GM18507 (cell line): ENCODE results near the gene C20orf144.

Source experiments
- DNase-seq: peaks from one replicate; pipeline ENCODE4 v3.0.0; 2011; ENCODE audit warnings: low read depth; ENCODE audit not compliant: insufficient read length; ENCODE audit errors: extremely low spot score
- FAIRE-seq: peaks from 2 replicates; lab custom pipeline; 2011; peaks lifted over from hg19 to GRCh38; lab: Jason Lieb, UNC

The C20orf144 gene

DNA sequence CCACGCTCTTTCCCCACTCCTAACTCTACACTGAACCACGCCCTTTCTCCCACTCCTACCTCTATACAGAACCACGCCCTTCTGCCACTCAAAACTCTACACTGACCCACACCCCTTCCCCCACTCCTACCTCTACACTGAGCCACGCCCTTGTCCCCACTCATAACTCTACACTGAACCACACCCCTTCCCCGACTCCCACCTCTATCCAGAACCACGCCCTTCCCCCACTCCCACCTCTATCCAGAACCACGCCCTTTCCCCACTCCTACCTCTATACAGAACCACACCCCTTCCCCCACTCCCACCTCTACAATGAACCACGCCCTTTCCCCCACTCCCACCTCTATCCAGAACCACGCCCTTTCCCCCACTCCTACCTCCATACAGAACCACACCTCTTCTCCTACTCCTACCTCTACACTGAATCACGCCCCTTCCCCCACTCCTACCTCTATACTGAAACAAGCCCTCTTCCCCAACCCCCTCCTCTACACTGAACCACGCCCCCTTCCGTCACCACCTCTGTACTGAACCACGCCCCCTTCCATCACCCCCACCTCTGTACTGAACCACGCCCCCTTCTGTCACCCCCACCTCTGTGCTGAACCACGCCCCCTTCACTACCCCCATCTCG lies 47.9 kb downstream of the C20orf144 start:
- DNase-seq (no peak), FAIRE-seq (no peak)

DNA sequence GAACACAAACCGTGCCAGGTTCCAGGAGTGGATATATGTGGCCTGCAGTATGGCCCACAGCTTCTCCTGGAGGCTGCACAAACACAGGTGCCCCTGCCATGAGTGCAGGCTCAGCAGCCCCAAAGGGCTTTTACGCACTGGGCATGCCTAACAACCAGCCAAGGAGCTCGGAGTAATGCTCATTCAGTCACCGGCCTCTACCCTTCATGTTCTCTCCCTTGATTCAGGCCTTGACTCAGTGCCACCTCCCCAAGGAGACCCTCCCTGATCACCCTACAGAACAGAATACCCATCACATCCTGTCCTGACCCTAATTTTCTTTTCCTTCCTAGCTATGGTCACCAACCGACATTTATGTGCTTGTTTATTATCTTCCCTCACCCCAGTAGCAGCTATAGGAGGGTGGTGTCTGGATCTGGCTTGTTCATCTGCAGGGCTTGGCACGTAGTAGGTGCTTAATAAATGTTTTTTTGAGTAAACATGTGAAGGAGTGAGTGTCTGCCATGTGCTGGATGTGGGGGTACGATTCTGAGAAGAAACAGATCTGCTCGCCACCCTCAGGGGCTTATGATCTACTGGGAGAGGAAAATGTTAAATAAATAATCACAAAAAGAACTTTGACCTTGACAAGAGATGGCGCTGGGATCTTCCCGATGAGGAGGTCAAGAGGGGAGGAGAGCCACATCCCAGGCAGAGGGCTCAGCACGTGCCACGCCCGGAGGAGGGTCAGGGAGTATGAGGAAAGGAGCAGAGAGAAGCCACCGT lies 48.7 kb downstream of the C20orf144 start:
- no peak for DNase-seq
- FAIRE-seq, result no peak

DNA sequence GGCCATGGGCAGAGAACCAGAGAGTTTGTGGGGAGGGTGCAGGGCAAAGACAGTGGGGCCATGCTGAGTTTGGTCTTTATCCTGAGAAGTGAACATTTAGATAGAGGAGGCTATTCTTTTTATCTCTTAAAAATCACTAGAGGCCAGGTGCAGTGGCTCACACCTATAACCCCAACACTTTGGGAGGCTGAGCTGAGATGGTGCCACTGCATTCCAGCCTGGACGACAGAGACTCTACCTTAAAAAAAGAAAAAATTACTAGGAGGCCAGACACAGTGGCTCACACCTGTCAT lies 49.3 kb downstream of the C20orf144 start:
- no peak for DNase-seq
- no peak for FAIRE-seq
